Measurements from ENCODE around the gene SPNS2.

- TF ChIP-seq CTCF (conservative IDR thresholded peaks at IDR 0.05 in 1 of 2, IDR thresholded peaks at IDR 0.05 in 1 of 2; ENCODE audit: low read depth in 1 of 2, low read length in 2 of 2): no peak
- no peak for TF ChIP-seq EZH2 (IDR thresholded peaks at IDR 0.05; ENCODE audit: low read length, missing control alignments)
Measured at GRCh38 chr17:4513113-4514032, 14.7 kb downstream of the SPNS2 start.
